ENCODE measurements around the gene ATP6V0D1.

GRCh38 chr16:67419931-67420330 lies 61.0 kb downstream of the ATP6V0D1 start:
- TF ChIP-seq POLR2A (IDR thresholded peaks at IDR 0.05; ENCODE audit: low read length) (no peak), ZNF302 (CRISPR knock-in tag; IDR thresholded peaks at IDR 0.05) (no peak), CEBPB (IDR thresholded peaks at IDR 0.05) (no peak), FOSL2 (IDR thresholded peaks at IDR 0.05) (no peak), FOSL2 (CRISPR knock-in tag; IDR thresholded peaks at IDR 0.05) (no peak), USF2 (IDR thresholded peaks at IDR 0.05) (no peak), SMC3 (IDR thresholded peaks at IDR 0.05) (no peak), POLR2AphosphoS2 (conservative IDR thresholded peaks at IDR 0.05; ENCODE audit: low read length) (no peak), CTCF (IDR thresholded peaks at IDR 0.05) (no peak), KDM1A (IDR thresholded peaks at IDR 0.05; ENCODE audit: low read depth) (no peak), BHLHE40 (IDR thresholded peaks at IDR 0.05; ENCODE audit: low read depth, low read length) (no peak), RAD21 (conservative IDR thresholded peaks at IDR 0.05 in 1 of 2, IDR thresholded peaks at IDR 0.05 in 1 of 2) (no peak), CBX2 (IDR thresholded peaks at IDR 0.05; ENCODE audit: borderline replicate concordance, low read depth) (no peak), REST (IDR thresholded peaks at IDR 0.05) (no peak)
